ENCODE measurements around the gene FAM89A.

GRCh38 chr1:231035799-231036198 is 4.3 kb downstream of the FAM89A start:
- TF ChIP-seq CTCF (IDR thresholded peaks at IDR 0.05) = no peak
- no peak for TF ChIP-seq POLR2A (IDR thresholded peaks at IDR 0.05)
